ENCODE data around the gene PTEN. TPM values are rescaled to one million over a fixed set of nuclear protein-coding genes. Genes with fewer than 3 reads are reported as not detected.
A peak's percentile ranks its signal among the peaks of the same experiment; 100 is the strongest.

Gene PTEN
- total and polyA plus RNA-seq, 2 donors (not counting 3 experiments of a cell fraction or from before 2014, with no cell fraction given), result 8.0 to 76.9 TPM

- H3K36me3 ChIP-seq (ENCODE audit: control insufficient read depth in 2 of 2, extremely low read depth in 1 of 2, insufficient read depth in 2 of 2, low read length in 2 of 2), result no peaks in the 10 kb centered on the region
- intact Hi-C loops (cut with micrococcal nuclease), result no loop called here
Observed at GRCh38 chr10:87847550-87847949, 15.9 kb upstream of the PTEN start.

More at GRCh38 chr10:87847550-87847949, 15.9 kb upstream of the PTEN start:
- FAIRE-seq (no peak), DNase-seq (ENCODE audit: low read depth, low spot score) (no peak)
- Histone ChIP-seq H4K20me1 (replicated peaks; ENCODE audit: control insufficient read depth, extremely low read depth, insufficient read depth, low read length) (no peaks in the 10 kb centered on the region), H3K9ac (replicated peaks; ENCODE audit: extremely low read depth, insufficient read depth, low read length) (no peak overlapping the region), H3K9me3 (replicated peaks; ENCODE audit: control insufficient read depth, insufficient read depth, low read length) (no peaks in the 10 kb centered on the region), H3K79me2 (ENCODE audit: control insufficient read depth, insufficient read depth, low read length) (no peaks in the 10 kb centered on the region), H3K27me3 (ENCODE audit: control insufficient read depth in 2 of 2, insufficient read depth in 2 of 2, low read length in 2 of 2) (no peaks in the 10 kb centered on the region), H3K4me3 (replicated peaks in 1 of 3; ENCODE audit: insufficient read depth in 1 of 3, low read depth in 1 of 3, low read length in 3 of 3) (no peak overlapping the region), H3K4me1 (ENCODE audit: control insufficient read depth, extremely low read depth, insufficient read depth, low read length) (no peaks in the 10 kb centered on the region), H3K4me2 (ENCODE audit: insufficient read depth, low read length) (no peak overlapping the region), H3K9me1 (replicated peaks; ENCODE audit: control insufficient read depth, extremely low read depth, insufficient read depth, low read length) (no peaks in the 10 kb centered on the region), H3K27ac (ENCODE audit: insufficient read depth, low read depth, low read length) (no peak overlapping the region), H2AFZ (ENCODE audit: low read depth, low read length) (no peak overlapping the region)
- no TSS peak for BruUV-seq (replicated peaks)
- ChIA-PET CTCF (interaction anchor here (3.8 kb wide), 1 partner anchor 542 kb away, joined by 12 read pairs; no protein-coding TSS in a partner anchor), POLR2A (no interaction called here)
- TF ChIP-seq POLR2A (IDR thresholded peaks at IDR 0.05; ENCODE audit: low read depth, low read length) (no peak), EZH2 (IDR thresholded peaks at IDR 0.05; ENCODE audit: borderline replicate concordance, low read depth, low read length, severe bottlenecking) (no peak), MAX (IDR thresholded peaks at IDR 0.05; ENCODE audit: insufficient read depth, insufficient read length) (no peak), CTCF (IDR thresholded peaks at IDR 0.05; ENCODE audit: extremely low read depth in 1 of 2, insufficient read depth in 1 of 2, low read depth in 1 of 2, low read length in 2 of 2) (no peak), JUN (IDR thresholded peaks at IDR 0.05; ENCODE audit: borderline replicate concordance, insufficient read depth, insufficient read length, low read depth) (no peak), FOS (IDR thresholded peaks at IDR 0.05; ENCODE audit: borderline replicate concordance, insufficient read depth, low read length) (peak; percentile 22)
- dilution Hi-C loops (cut with MboI; ENCODE audit: extremely low pct_ligation_motif_present, low sequenced_read_pairs), result no loop called here
